ENCODE results near the gene LMAN2.

DNA sequence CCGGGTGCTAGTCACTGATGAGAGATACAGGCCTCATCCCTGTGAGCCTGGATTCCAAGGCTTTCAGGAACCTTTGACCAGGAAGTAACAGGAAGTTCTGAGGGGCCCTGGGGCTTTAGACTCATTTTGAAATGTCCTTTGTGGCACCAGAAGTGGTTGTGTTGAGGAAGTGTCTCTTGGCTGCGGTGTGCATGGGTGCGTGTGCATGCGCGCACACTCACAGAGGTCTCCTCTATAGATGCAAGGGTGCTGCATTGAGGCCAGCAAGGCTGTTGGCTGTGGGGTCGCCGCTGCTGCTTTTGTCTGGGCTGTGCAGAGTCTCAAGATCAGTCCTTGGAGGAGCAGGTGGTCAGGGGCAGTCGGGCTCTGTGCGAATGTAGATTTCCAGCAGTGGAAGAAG lies 55.5 kb downstream of the LMAN2 start:
- TF ChIP-seq, protein P1, sequence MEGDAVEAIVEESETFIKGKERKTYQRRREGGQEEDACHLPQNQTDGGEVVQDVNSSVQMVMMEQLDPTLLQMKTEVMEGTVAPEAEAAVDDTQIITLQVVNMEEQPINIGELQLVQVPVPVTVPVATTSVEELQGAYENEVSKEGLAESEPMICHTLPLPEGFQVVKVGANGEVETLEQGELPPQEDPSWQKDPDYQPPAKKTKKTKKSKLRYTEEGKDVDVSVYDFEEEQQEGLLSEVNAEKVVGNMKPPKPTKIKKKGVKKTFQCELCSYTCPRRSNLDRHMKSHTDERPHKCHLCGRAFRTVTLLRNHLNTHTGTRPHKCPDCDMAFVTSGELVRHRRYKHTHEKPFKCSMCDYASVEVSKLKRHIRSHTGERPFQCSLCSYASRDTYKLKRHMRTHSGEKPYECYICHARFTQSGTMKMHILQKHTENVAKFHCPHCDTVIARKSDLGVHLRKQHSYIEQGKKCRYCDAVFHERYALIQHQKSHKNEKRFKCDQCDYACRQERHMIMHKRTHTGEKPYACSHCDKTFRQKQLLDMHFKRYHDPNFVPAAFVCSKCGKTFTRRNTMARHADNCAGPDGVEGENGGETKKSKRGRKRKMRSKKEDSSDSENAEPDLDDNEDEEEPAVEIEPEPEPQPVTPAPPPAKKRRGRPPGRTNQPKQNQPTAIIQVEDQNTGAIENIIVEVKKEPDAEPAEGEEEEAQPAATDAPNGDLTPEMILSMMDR (IDR thresholded peaks at IDR 0.05): no peak
- no peak for TF ChIP-seq POLR2A (IDR thresholded peaks at IDR 0.05)

All from Peyer's patch (tissue), 4 donors.